Loucy (cell line): Measurements from ENCODE around the gene GABRB2.

ENCODE experiments used
- EZH2phosphoT487 ChIP-seq: fragments of 200-600 bp; IDR thresholded peaks from 2 replicates; pipeline ENCODE4 v1.6.1; 2018; ENCODE audit warnings: antibody characterized with exemption, mild to moderate bottlenecking, moderate library complexity, borderline replicate concordance
- TF ChIP-seq, protein P1 (sequence below): fragments of 200-600 bp; sonication (generic); conservative IDR thresholded peaks from 2 replicates; pipeline ENCODE4 v1.5.1; 2014; ENCODE audit warnings: mild to moderate bottlenecking, antibody characterized with exemption, low read length

DNA sequence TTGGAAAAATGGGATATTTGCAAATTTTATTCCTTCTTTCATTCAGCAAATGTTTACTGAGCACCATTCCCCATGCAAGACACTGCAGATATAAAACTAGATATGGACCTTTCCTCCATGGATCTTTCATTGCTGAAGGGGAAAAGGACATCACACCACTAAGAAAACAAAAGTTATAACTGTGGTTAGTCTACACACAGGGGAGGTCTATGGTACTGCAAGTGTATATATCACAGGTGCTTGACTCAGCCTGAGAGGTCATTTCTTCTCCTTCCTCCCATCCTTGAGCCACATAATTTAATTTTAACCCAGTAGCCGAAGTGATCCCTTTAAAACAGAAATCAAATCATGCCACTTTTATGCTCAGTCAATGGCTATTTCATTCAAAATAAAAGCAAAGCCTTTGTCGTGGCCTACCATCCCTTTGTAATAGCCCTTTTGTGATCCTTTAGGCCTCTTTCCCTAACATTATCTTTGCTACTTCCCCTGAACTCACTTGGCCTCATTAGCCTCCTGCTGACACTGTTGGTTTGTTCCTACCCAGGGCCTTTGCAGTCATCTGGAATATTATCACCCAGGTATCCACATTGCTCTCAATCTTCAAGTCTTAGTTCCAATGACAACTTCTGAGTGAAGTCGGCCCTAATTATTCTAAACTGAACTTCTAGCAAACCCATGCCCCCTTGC, 213.2 kb downstream of the GABRB2 start:
- TF ChIP-seq, protein P1, sequence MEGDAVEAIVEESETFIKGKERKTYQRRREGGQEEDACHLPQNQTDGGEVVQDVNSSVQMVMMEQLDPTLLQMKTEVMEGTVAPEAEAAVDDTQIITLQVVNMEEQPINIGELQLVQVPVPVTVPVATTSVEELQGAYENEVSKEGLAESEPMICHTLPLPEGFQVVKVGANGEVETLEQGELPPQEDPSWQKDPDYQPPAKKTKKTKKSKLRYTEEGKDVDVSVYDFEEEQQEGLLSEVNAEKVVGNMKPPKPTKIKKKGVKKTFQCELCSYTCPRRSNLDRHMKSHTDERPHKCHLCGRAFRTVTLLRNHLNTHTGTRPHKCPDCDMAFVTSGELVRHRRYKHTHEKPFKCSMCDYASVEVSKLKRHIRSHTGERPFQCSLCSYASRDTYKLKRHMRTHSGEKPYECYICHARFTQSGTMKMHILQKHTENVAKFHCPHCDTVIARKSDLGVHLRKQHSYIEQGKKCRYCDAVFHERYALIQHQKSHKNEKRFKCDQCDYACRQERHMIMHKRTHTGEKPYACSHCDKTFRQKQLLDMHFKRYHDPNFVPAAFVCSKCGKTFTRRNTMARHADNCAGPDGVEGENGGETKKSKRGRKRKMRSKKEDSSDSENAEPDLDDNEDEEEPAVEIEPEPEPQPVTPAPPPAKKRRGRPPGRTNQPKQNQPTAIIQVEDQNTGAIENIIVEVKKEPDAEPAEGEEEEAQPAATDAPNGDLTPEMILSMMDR, result no peak
- TF ChIP-seq EZH2phosphoT487, result no peak
